Midbrain (tissue), 1 donor: ENCODE results near the gene PET100.
"Not testable (repeated sequence)": the region's sequence is repeated elsewhere in the genome, so short reads cannot be mapped to it uniquely, and the experiment has no call there.

Experiments
- DNase-seq: peaks from one replicate; lab custom pipeline; 2025; lab: John Stamatoyannopoulos, UW

Gene PET100

GRCh38 chr19:7633698-7634097 is 4.1 kb downstream of the PET100 start, which contains the start of gene PCP2:
Gene PCP2 (minus strand): TSS chr19:7633719. CDS start chr19:7633457, 262 bp downstream.
- no peak for DNase-seq

GRCh38 chr19:7635670-7636069 is 6.1 kb downstream of the PET100 start:
- DNase-seq: no peak

DNA sequence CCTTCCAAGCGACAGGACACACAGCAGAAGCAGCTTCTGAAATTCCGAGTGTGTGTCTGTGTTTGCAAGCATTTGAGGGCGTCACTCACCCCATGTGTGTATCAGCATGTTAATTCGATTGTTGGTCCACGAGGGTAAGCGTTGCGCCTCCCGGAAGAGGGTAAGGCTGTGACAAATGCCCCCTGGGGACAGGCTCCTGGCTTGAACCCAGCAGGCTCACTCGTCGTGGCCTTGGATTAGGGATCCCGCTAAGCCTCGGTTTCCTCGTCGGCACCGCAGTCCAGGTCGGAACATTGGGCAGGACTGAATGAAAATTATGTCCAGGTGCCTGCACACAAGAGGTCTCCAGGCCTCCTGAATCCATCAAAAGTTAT is 6.7 kb downstream of the PET100 start:
- no peak for DNase-seq

DNA sequence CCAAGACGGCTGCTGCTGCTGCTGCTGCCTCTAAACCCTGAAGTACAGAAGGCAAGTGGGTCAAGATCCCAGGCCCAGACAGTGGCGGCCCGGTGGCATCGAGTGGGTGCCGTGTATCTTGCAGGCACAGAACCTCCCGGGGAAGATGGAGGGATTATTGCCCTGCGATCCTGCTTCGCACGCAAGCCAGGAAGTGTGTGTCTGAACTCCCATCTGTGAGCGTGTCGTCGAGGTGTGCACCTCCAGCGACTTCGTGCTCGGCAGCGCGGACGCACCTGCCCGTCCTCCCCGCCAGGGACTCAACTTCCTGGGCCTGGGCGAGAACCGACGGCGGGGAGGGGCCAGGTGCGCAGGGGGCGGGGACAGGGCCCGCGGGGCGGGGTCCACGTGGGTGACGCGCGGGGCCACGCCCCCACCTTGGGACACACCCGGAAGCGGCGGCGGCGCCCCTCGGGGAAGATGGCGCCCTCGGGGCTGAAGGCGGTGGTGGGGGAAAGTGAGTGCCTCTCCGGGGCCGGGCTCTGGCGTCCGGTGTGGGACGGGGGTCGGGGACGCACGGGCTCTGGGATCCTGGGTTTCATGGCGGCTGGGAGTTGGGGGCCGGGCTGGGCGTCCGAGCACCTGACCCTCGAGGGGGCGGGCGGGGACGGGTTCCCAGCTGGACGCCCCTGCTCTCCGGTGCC is 7.2 kb downstream of the PET100 start, which contains the start of gene STXBP2:
Gene STXBP2 (plus strand): TSS at position 420 of the 683 bp plus-strand sequence. CDS start 40 bp downstream, at position 460.
- DNase-seq: no peak

- DNase-seq: no peak
These were observed 8.0 kb downstream of the PET100 start for GRCh38 chr19:7637374-7638256.

- DNase-seq: no peak
These were observed 9.3 kb downstream of the PET100 start for GRCh38 chr19:7638802-7639465.

GRCh38 chr19:7639863-7640348 is 10.3 kb downstream of the PET100 start:
- DNase-seq: no peak

- DNase-seq: no peak
These were observed 11.2 kb downstream of the PET100 start for GRCh38 chr19:7640803-7641202.

GRCh38 chr19:7641290-7642276 is 12.0 kb downstream of the PET100 start:
- no peak for DNase-seq

DNA sequence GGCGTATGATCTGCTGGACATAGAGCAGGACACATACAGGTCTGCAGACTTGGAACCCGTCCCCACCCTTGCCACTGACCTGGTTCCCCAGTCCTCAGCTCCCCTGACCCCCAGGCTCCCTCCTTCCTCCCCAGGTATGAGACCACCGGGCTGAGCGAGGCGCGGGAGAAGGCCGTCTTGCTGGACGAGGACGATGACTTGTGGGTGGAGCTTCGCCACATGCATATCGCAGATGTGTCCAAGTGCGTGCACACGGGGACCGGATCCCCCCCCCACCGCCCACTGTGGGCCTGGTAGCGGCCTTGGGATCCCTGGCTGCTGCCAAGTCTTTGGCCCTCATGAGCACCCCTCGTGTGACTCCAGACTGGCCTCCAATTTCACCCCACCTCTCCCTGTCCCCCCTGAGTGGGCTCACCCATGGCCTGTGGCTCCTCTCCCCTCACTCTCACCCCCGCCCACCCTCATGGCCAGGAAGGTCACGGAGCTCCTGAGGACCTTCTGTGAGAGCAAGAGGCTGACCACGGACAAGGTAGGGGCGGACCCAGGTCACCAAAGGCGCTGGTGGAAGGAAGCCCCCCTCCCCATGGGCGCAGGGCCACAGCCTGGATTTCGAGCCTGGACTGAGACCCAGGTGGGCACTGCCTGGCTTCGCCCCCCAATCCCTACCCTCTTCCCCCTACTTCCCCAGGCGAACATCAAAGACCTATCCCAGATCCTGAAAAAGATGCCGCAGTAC is 12.9 kb downstream of the PET100 start:
- DNase-seq: no peak

- no peak for DNase-seq
These were observed 13.4 kb downstream of the PET100 start for GRCh38 chr19:7643031-7643415.

DNA sequence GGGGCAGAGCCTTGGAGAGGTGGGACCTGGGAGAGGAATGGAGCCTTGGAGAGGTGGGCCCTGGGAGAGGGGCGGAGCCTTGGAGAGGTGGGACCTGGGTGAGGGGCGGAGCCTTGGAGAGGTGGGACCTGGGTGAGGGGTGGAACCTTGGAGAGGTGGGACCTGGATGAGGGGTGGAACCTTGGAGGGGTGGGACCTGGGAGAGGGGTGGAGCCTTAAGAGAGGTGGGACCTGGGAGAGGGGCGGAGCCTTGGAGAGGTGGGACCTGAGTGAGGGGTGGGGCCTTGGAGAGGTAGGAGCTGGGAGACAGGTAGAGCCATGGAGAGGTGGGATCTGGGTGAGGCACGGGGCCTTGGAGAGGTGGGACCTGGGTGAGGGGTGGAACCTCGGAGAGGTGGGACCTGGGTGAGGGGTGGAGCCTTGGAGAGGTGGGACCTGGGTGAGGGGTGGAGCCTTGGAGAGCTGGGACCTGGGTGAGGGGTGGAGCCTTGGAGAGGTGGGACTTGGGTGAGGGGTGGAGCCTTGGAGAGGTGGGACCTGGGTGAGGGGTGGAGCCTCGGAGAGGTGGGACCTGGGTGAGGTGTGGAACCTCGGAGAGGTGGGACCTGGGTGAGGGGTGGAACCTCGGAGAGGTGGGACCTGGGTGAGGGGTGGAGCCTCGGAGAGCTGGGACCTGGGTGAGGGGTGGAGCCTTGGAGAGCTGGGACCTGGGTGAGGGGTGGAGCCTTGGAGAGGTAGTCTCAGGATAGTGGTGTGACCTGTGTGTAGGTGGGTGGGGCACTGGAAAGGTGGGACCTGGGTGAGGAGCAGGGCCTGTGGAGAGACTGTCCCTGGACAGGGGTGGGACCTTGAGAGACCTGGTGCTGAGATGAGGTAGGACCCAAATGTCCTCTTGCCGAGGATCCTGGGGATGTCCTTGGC is 14.3 kb downstream of the PET100 start:
- DNase-seq: not testable (repeated sequence)

DNA sequence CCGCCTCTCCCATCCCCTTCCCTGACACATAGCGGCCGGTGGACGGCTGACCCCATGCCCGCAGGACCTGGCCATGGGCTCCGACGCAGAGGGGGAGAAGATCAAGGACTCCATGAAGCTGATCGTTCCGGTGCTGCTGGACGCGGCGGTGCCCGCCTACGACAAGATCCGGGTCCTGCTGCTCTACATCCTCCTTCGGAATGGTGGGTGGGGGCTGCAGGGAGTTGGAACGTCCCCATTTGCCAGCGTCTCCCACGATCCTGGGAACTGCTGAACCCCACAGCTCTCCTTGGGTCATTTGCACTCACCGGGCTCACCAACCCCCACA is 14.9 kb downstream of the PET100 start:
- DNase-seq: no peak

GRCh38 chr19:7645163-7645562 is 15.6 kb downstream of the PET100 start:
- no peak for DNase-seq

GRCh38 chr19:7645656-7646425 is 16.2 kb downstream of the PET100 start:
- DNase-seq: no peak

DNA sequence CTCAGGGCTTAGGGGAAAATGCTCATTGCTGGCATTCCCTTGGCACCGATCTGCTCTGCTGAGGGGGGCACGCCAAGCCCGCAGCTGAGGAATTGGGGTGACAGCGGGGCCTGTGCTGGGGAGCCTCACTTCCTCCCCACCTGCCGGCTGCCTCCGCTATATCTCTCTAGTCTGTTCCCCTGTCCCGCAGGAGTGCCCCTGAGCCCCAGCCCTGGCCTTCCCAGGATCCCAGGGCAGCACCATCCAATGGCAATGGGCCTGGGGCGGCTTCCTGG is 16.8 kb downstream of the PET100 start:
- DNase-seq: no peak

GRCh38 chr19:7647156-7647555 is 17.6 kb downstream of the PET100 start:
- DNase-seq: no peak

DNA sequence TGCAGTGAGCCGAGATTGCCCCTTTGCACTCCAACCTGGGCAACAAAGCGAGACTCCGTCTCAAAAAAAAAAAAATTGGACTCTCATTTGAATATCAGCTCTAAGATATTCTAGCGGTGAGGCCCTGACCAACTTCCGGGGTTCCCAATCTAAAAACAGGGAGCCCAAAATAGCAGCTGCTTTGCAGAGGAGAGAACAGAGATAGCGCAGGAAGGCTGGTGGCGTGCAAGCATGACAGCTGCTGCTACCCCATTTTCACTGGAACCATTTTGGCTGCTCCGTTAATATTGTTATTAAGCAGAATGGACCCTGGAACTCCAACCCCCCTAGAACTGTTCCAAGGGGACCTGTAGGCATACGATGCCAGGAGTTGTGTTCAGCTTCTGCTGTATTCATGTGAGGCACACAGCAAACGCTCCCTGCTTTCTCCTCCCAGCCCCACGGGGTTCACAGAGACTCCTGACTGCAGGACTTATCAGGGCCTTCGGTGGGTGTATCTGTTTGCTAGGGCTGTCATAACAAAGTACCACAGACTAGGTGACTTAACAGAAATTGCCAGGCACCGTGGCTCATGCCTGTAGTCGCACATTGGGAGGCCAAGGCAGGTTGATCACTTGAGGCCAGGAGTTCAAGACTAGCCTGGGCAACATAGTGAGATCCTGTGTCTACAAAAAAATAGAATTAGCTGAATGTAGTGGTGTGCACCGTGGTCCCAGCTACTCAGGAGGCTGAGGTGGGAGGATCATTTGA is 18.8 kb downstream of the PET100 start:
- DNase-seq: no peak
